Esophagus muscularis mucosa (tissue), 3 donors: ENCODE data around the gene HNRNPL.

Source experiments
- POLR2A ChIP-seq: fragments of 450-650 bp; IDR thresholded peaks from one replicate; pipeline ENCODE4 v1.6.1; 2017; ENCODE audit warnings: antibody characterized with exemption, moderate library complexity, mild to moderate bottlenecking, low read depth
- POLR2AphosphoS5 ChIP-seq, 2 donors: sonication (generic); formaldehyde crosslinking; IDR thresholded peaks; one replicate each; pipeline ENCODE4 v1.6.1; 2017; ENCODE audit warnings: antibody characterized with exemption in 2 of 2
- TF ChIP-seq, protein P1 (sequence below), 3 experiments: fragments of 200-600 bp in 2 of 3; fragments of 450-650 bp in 1 of 3; sonication (generic) in 2 of 3; IDR thresholded peaks; one replicate each; pipeline ENCODE4 v1.5.1; 2017 to 2019; ENCODE audit warnings: antibody characterized with exemption in 3 of 3, mild to moderate bottlenecking in 2 of 3, moderate library complexity in 1 of 3

- TF ChIP-seq, protein P1, sequence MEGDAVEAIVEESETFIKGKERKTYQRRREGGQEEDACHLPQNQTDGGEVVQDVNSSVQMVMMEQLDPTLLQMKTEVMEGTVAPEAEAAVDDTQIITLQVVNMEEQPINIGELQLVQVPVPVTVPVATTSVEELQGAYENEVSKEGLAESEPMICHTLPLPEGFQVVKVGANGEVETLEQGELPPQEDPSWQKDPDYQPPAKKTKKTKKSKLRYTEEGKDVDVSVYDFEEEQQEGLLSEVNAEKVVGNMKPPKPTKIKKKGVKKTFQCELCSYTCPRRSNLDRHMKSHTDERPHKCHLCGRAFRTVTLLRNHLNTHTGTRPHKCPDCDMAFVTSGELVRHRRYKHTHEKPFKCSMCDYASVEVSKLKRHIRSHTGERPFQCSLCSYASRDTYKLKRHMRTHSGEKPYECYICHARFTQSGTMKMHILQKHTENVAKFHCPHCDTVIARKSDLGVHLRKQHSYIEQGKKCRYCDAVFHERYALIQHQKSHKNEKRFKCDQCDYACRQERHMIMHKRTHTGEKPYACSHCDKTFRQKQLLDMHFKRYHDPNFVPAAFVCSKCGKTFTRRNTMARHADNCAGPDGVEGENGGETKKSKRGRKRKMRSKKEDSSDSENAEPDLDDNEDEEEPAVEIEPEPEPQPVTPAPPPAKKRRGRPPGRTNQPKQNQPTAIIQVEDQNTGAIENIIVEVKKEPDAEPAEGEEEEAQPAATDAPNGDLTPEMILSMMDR (IDR thresholded peaks at IDR 0.05), result no peak
- no peak for TF ChIP-seq POLR2AphosphoS5 (IDR thresholded peaks at IDR 0.05)
- TF ChIP-seq POLR2A, result no peak
These were observed 49.0 kb downstream of the HNRNPL start for GRCh38 chr19:38800577-38801347.
